Measurements from ENCODE around the gene RPP25.
A peak's percentile ranks its signal among the peaks of the same experiment; 100 is the strongest.
"Not testable (repeated sequence)": the region's sequence is repeated elsewhere in the genome, so short reads cannot be mapped to it uniquely, and the experiment has no call there.

RPP25 gene

GRCh38 chr15:74933573-74933972 lies 23.0 kb downstream of the RPP25 start:
- DNase-seq (ENCODE audit: low spot score in 2 of 2) = no peak
- Histone ChIP-seq H3K9me3 (no peaks in the 10 kb centered on the region), H3K4me1 (peaks cover 23% of the 10 kb centered on the region), H3K36me3 (replicated peaks) (peaks cover 56% of the 10 kb centered on the region), H3K4me3 (no peak overlapping the region), H3K27me3 (ENCODE audit: low read depth) (no peaks in the 10 kb centered on the region)
- in situ Hi-C loops (cut with MboI; ENCODE audit: low sequenced_read_pairs) = no loop called here

GRCh38 chr15:74928771-74929198 lies 27.8 kb downstream of the RPP25 start:
- H3K4me3 ChIP-seq = no peak overlapping the region
- no peaks in the 10 kb centered on the region for H3K27me3 ChIP-seq (ENCODE audit: low read depth)
- no peaks in the 10 kb centered on the region for H3K4me1 ChIP-seq
- no peaks in the 10 kb centered on the region for H3K9me3 ChIP-seq
- in situ Hi-C loops (cut with MboI; ENCODE audit: low sequenced_read_pairs) = no loop called here
- H3K36me3 ChIP-seq (replicated peaks) = peaks cover 84% of the 10 kb centered on the region
- DNase-seq (ENCODE audit: low spot score in 2 of 2) = no peak

- Histone ChIP-seq H3K27me3 (ENCODE audit: low read depth) (no peaks in the 10 kb centered on the region), H3K4me3 (no peak overlapping the region), H3K9me3 (no peaks in the 10 kb centered on the region), H3K4me1 (no peaks in the 10 kb centered on the region), H3K36me3 (replicated peaks) (peaks cover 98% of the 10 kb centered on the region)
- DNase-seq (ENCODE audit: low spot score in 2 of 2) = no peak
- in situ Hi-C loops (cut with MboI; ENCODE audit: low sequenced_read_pairs) = no loop called here
These were observed 32.0 kb downstream of the RPP25 start for GRCh38 chr15:74924525-74924924.

GRCh38 chr15:74920456-74920855 lies 36.1 kb downstream of the RPP25 start:
- no peaks in the 10 kb centered on the region for H3K4me1 ChIP-seq
- no peaks in the 10 kb centered on the region for H3K9me3 ChIP-seq
- no peaks in the 10 kb centered on the region for H3K27me3 ChIP-seq (ENCODE audit: low read depth)
- in situ Hi-C loops (cut with MboI; ENCODE audit: low sequenced_read_pairs) = no loop called here
- H3K4me3 ChIP-seq = no peak overlapping the region
- H3K36me3 ChIP-seq (replicated peaks) = peaks cover 99% of the 10 kb centered on the region
- no peak for DNase-seq (ENCODE audit: low spot score in 2 of 2)

- Histone ChIP-seq H3K27me3 (ENCODE audit: low read depth) (no peaks in the 10 kb centered on the region), H3K4me1 (no peaks in the 10 kb centered on the region), H3K4me3 (no peak overlapping the region), H3K36me3 (replicated peaks) (peaks cover 97% of the 10 kb centered on the region), H3K9me3 (no peaks in the 10 kb centered on the region)
- DNase-seq (ENCODE audit: low spot score in 2 of 2) = no peak
- in situ Hi-C loops (cut with MboI; ENCODE audit: low sequenced_read_pairs) = no loop called here
These were observed 38.9 kb downstream of the RPP25 start for GRCh38 chr15:74917676-74918075.

- in situ Hi-C loops (cut with MboI; ENCODE audit: low sequenced_read_pairs); H3K4me3 ChIP-seq; H3K27me3 ChIP-seq (ENCODE audit: low read depth); H3K9me3 ChIP-seq; DNase-seq (ENCODE audit: low spot score in 2 of 2); H3K4me1 ChIP-seq: not testable (repeated sequence)
- peaks cover 94% of the 10 kb centered on the region for H3K36me3 ChIP-seq (replicated peaks)
These were observed 42.8 kb downstream of the RPP25 start for GRCh38 chr15:74913799-74914198.

- in situ Hi-C loops (cut with MboI; ENCODE audit: low sequenced_read_pairs) = no loop called here
- Histone ChIP-seq H3K4me3 (no peak overlapping the region), H3K27me3 (ENCODE audit: low read depth) (no peaks in the 10 kb centered on the region), H3K9me3 (no peaks in the 10 kb centered on the region), H3K36me3 (replicated peaks) (peaks cover 91% of the 10 kb centered on the region), H3K4me1 (no peaks in the 10 kb centered on the region)
- no peak for DNase-seq (ENCODE audit: low spot score in 2 of 2)
These were observed 43.5 kb downstream of the RPP25 start for GRCh38 chr15:74913041-74913440.

- in situ Hi-C loops (cut with MboI; ENCODE audit: low sequenced_read_pairs) = no loop called here
- H3K36me3 ChIP-seq (replicated peaks) = peaks cover 76% of the 10 kb centered on the region
- H3K4me1 ChIP-seq = peaks cover 14% of the 10 kb centered on the region
- no peaks in the 10 kb centered on the region for H3K27me3 ChIP-seq (ENCODE audit: low read depth)
- no peak for DNase-seq (ENCODE audit: low spot score in 2 of 2)
- no peaks in the 10 kb centered on the region for H3K9me3 ChIP-seq
- no peak overlapping the region for H3K4me3 ChIP-seq
These were observed 47.9 kb downstream of the RPP25 start for GRCh38 chr15:74908635-74909034.

- DNase-seq (ENCODE audit: low spot score in 2 of 2) = no peak
- H3K27me3 ChIP-seq (ENCODE audit: low read depth) = no peaks in the 10 kb centered on the region
- H3K36me3 ChIP-seq (replicated peaks) = peaks cover 75% of the 10 kb centered on the region
- H3K9me3 ChIP-seq = no peaks in the 10 kb centered on the region
- in situ Hi-C loops (cut with MboI; ENCODE audit: low sequenced_read_pairs) = no loop called here
- H3K4me3 ChIP-seq = peak overlapping the region; percentile 86
- H3K4me1 ChIP-seq = peaks cover 14% of the 10 kb centered on the region
These were observed 49.3 kb downstream of the RPP25 start for GRCh38 chr15:74907163-74907870.

- H3K36me3 ChIP-seq (replicated peaks) = peaks cover 75% of the 10 kb centered on the region
- no peaks in the 10 kb centered on the region for H3K27me3 ChIP-seq (ENCODE audit: low read depth)
- peaks cover 14% of the 10 kb centered on the region for H3K4me1 ChIP-seq
- no peaks in the 10 kb centered on the region for H3K9me3 ChIP-seq
- H3K4me3 ChIP-seq = peak within 1 kb of the TSS; percentile 86
- in situ Hi-C loops (cut with MboI; ENCODE audit: low sequenced_read_pairs) = no loop called here
- DNase-seq (ENCODE audit: low spot score in 2 of 2) = peak; percentile 97 to 98
These were observed 50.0 kb downstream of the RPP25 start, which contains the start of gene FAM219B for GRCh38 chr15:74906450-74907162. Gene FAM219B, minus strand, starts transcription at chr15:74906851. Its CDS starts 51 bp downstream, at chr15:74906800.

GRCh38 chr15:74906067-74906449 lies 50.5 kb downstream of the RPP25 start:
- H3K4me1 ChIP-seq = peaks cover 16% of the 10 kb centered on the region
- H3K27me3 ChIP-seq (ENCODE audit: low read depth) = no peaks in the 10 kb centered on the region
- H3K36me3 ChIP-seq (replicated peaks) = peaks cover 75% of the 10 kb centered on the region
- in situ Hi-C loops (cut with MboI; ENCODE audit: low sequenced_read_pairs) = no loop called here
- DNase-seq (ENCODE audit: low spot score in 2 of 2) = peak; percentile 79 to 80
- H3K4me3 ChIP-seq = peak overlapping the region; percentile 86
- H3K9me3 ChIP-seq = no peaks in the 10 kb centered on the region
